ENCODE measurements around the gene MRPL51.
A peak's percentile ranks its signal among the peaks of the same experiment; 100 is the strongest.
"Not testable (repeated sequence)": the region's sequence is repeated elsewhere in the genome, so short reads cannot be mapped to it uniquely, and the experiment has no call there.

Gene MRPL51

GRCh38 chr12:6472491-6472890 is 20.6 kb downstream of the MRPL51 start:
- no peak overlapping the region for H3K9ac ChIP-seq (ENCODE audit: low read depth, low read length)
- peaks cover 4% of the 10 kb centered on the region; the same call in 1 of the 2 replicates for H3K36me3 ChIP-seq (ENCODE audit: insufficient read depth, low read depth, low read length)
- H3K27me3 ChIP-seq (ENCODE audit: insufficient read depth, low read length): peaks cover 10% of the 10 kb centered on the region; the same call in 1 of the 2 replicates
- H3K4me3 ChIP-seq (ENCODE audit: low read length): no peak overlapping the region
- peaks cover 7% of the 10 kb centered on the region; the same call in 1 of the 2 replicates for H3K4me1 ChIP-seq (ENCODE audit: insufficient read depth, low read length)
- H3K27ac ChIP-seq (ENCODE audit: low read length): no peak overlapping the region
- H3K9me3 ChIP-seq (ENCODE audit: insufficient read depth, low read depth, low read length): no peaks in the 10 kb centered on the region

DNA sequence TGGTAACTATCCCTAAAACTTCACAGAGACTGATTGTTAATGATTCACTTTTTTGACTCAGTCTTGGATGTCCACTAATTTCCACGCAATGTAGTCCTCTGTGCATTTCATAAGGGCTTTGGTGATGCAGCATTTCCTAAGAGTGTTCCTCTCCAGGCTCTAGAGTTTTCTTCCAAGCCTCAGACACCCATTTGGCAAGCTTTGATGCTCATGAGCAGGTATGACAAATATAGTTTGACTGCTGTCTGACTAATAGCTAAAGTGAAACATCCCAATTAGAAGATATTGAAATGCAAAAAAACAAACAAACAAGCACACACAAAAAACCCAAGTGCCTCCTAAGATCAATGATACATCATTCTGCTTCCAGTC is 21.1 kb downstream of the MRPL51 start:
- no peak overlapping the region for H3K4me3 ChIP-seq (ENCODE audit: low read length)
- no peaks in the 10 kb centered on the region for H3K9me3 ChIP-seq (ENCODE audit: insufficient read depth, low read depth, low read length)
- no peak overlapping the region for H3K27ac ChIP-seq (ENCODE audit: low read length)
- H3K27me3 ChIP-seq (ENCODE audit: insufficient read depth, low read length): peaks cover 10% of the 10 kb centered on the region; the same call in 1 of the 2 replicates
- peaks cover 4% of the 10 kb centered on the region; the same call in 1 of the 2 replicates for H3K36me3 ChIP-seq (ENCODE audit: insufficient read depth, low read depth, low read length)
- H3K4me1 ChIP-seq (ENCODE audit: insufficient read depth, low read length): peaks cover 7% of the 10 kb centered on the region; the same call in 1 of the 2 replicates
- H3K9ac ChIP-seq (ENCODE audit: low read depth, low read length): no peak overlapping the region

DNA sequence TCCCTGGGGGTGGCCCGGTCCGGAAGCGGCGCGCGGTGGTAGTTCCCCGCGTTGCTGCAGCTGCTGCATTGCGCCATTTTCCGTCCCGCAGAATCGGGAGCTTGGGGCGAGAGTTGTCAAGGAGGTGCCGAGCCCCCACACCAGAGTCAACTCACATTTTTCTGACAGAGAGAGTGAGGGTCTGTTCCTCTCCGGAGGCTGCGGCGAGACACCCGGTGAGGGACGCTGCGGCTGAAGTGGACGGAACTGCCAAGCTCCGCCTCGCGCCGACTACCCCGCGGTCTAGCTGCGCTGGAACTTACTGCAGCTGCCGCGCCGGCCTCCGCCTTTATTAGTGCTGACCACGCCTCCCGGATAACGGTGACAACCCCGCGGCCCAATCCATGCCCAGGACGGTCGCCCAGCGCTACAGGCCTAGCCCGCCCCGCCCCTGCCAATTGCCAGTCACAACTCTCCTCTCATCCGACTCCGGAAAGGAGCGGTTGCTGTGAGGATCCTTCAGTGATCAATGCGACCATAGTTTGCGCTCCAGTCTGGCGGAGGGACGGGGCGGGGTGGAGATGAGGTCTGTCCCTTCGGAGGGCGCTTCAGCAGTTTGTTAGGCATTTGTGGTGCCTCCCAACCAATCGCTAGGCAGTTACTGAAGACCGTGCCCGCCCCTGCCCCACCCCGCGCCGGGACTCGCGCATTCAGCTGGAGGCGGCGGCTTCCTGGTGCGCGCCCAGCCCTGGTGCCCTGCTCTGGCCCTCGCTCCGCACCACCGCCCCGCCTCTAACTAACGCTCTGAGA is 22.5 kb downstream of the MRPL51 start, which contains the start of gene VAMP1:
Gene VAMP1, minus strand, starts transcription at position 303 of the 789 bp plus-strand sequence. Its CDS starts 146 bp downstream, at position 157.
- H3K4me1 ChIP-seq (ENCODE audit: insufficient read depth, low read length): peaks cover 7% of the 10 kb centered on the region; the same call in 1 of the 2 replicates
- no peak within 1 kb of the TSS for H3K27ac ChIP-seq (ENCODE audit: low read length)
- H3K4me3 ChIP-seq (ENCODE audit: low read length): peak within 1 kb of the TSS; percentile 94
- H3K36me3 ChIP-seq (ENCODE audit: insufficient read depth, low read depth, low read length): peaks cover 7% of the 10 kb centered on the region; the same call in 1 of the 2 replicates
- peaks cover 10% of the 10 kb centered on the region; the same call in 1 of the 2 replicates for H3K27me3 ChIP-seq (ENCODE audit: insufficient read depth, low read length)
- H3K9me3 ChIP-seq (ENCODE audit: insufficient read depth, low read depth, low read length): no peaks in the 10 kb centered on the region
- H3K9ac ChIP-seq (ENCODE audit: low read depth, low read length): peak within 1 kb of the TSS; percentile 70; the same call in 1 of the 2 replicates

DNA sequence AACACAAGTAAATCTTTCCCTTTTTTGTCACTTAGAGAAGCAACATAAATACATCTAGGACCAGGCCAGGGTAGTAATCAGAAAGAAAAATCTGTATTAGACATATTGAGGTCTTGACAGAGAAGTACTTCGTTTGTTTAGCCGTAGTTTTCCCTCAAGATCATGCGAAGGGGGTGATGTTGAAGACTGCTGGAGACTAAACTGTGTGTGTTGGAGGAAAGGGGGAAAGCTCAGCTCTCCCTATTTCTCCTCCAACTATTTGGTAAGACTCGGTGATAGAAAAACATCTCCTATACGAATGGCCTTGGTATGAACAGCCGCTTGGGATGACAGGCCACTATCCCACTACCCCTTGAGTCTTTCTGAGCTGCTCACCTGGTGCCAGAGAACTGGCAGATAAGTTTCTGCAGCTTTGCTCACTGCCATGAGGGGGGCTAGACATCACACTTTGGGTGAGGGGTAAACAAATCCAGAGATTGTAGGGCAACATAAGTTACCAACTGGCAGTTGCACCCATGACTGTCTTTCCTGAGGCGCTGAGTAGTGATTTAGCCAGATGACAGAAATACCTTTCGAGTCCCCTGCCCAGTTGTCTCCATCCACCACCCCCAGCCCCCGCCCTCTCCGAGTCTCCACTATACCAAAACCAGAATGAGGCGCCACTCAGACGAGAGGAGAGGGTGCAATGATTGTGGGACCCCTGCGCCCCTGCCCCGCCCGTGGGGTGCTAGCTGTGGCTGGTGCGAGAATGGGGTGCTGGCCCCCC is 23.3 kb downstream of the MRPL51 start:
- no peak overlapping the region for H3K27ac ChIP-seq (ENCODE audit: low read length)

GRCh38 chr12:6469092-6469491 is 24.0 kb downstream of the MRPL51 start:
- Histone ChIP-seq H3K9me3 (ENCODE audit: insufficient read depth, low read depth, low read length) (no peaks in the 10 kb centered on the region), H3K4me3 (ENCODE audit: low read length) (peak overlapping the region; percentile 94; the same call in 1 of the 2 replicates), H3K27me3 (ENCODE audit: insufficient read depth, low read length) (peaks cover 10% of the 10 kb centered on the region; the same call in 1 of the 2 replicates), H3K36me3 (ENCODE audit: insufficient read depth, low read depth, low read length) (peaks cover 17% of the 10 kb centered on the region), H3K9ac (ENCODE audit: low read depth, low read length) (no peak overlapping the region), H3K27ac (ENCODE audit: low read length) (no peak overlapping the region), H3K4me1 (ENCODE audit: insufficient read depth, low read length) (peaks cover 7% of the 10 kb centered on the region; the same call in 1 of the 2 replicates)

More for the DNA sequence above, 23.3 kb downstream of the MRPL51 start:
- peaks cover 10% of the 10 kb centered on the region for H3K36me3 ChIP-seq (ENCODE audit: insufficient read depth, low read depth, low read length)
- H3K4me3 ChIP-seq (ENCODE audit: low read length): peak overlapping the region; percentile 94
- peaks cover 10% of the 10 kb centered on the region; the same call in 1 of the 2 replicates for H3K27me3 ChIP-seq (ENCODE audit: insufficient read depth, low read length)
- H3K9ac ChIP-seq (ENCODE audit: low read depth, low read length): peak overlapping the region; percentile 70; the same call in 1 of the 2 replicates
- H3K4me1 ChIP-seq (ENCODE audit: insufficient read depth, low read length): peaks cover 7% of the 10 kb centered on the region; the same call in 1 of the 2 replicates
- no peaks in the 10 kb centered on the region for H3K9me3 ChIP-seq (ENCODE audit: insufficient read depth, low read depth, low read length)

DNA sequence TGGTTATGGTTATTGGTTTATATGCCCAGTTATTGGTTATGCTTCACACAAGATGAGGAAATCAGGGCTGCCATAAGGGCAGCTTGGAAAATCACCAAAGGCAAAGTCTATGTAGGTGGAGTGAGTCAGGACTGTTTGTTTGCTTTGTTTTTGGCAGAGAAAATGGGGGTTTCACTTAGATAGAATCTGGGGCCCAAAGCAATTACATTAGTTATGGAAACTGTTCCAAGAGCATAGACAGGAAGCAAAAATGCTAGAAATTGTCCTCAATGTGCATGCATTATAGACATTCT is 24.8 kb downstream of the MRPL51 start:
- Histone ChIP-seq H3K9me3 (ENCODE audit: insufficient read depth, low read depth, low read length) (no peaks in the 10 kb centered on the region), H3K4me1 (ENCODE audit: insufficient read depth, low read length) (peaks cover 7% of the 10 kb centered on the region; the same call in 1 of the 2 replicates), H3K4me3 (ENCODE audit: low read length) (no peak overlapping the region), H3K27ac (ENCODE audit: low read length) (no peak overlapping the region), H3K9ac (ENCODE audit: low read depth, low read length) (no peak overlapping the region), H3K27me3 (ENCODE audit: insufficient read depth, low read length) (peaks cover 10% of the 10 kb centered on the region; the same call in 1 of the 2 replicates), H3K36me3 (ENCODE audit: insufficient read depth, low read depth, low read length) (peaks cover 26% of the 10 kb centered on the region)

DNA sequence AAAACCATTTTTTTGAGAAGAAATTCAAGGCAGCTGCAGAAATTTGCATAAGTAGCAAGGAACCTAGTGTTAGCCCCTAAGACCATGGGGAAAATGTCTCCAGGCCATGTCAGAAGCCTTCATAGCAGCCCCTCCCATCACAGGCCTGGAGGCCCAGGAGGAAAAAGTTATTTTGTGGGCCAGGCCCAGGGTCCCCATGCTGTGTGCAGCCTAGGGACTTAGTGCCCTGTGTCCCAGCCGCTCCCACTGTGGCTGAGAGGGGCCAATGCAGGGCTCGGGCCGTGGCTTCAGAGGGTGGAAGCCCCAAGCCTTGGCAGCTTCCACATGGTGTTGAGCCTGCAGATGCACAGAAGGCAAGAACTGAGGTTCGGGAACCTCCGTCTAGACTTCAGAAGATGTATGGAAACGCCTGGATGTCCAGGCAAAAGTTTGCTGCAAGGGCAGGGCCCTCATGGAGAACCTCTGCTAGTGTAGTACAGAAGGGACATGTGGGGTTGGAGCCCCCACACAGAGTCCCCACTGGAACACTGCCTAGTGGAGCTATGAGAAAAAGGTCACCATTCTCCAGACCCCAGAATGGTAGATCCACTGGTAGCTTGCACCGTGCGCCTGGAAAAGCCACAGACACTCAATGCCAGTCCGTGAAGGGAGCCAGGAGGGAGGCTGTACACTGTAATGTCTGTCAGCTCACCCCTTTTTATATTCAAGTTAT is 25.3 kb downstream of the MRPL51 start:
- H3K27me3 ChIP-seq (ENCODE audit: insufficient read depth, low read length); H3K9me3 ChIP-seq (ENCODE audit: insufficient read depth, low read depth, low read length); H3K27ac ChIP-seq (ENCODE audit: low read length); H3K4me3 ChIP-seq (ENCODE audit: low read length); H3K4me1 ChIP-seq (ENCODE audit: insufficient read depth, low read length); H3K9ac ChIP-seq (ENCODE audit: low read depth, low read length): not testable (repeated sequence)
- peaks cover 31% of the 10 kb centered on the region for H3K36me3 ChIP-seq (ENCODE audit: insufficient read depth, low read depth, low read length)

DNA sequence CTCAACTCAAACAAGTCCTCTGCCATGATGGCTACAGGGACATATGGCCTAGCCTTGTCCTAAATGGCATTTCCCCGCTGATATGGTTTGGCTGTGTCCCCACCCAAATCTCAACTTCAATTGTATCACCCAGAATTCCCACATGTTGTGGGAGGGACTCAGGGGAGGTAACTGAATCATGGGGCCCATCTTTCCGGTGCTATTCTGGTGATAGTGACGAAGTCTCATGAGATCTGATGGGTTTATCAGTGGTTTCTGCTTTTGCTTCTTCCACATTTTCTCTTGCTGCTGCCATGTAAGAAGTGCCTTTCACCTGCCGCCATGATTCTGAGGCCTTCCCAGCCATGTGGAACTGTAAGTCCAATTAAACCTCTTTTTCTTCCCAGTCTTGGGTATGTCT is 26.3 kb downstream of the MRPL51 start:
- not testable (repeated sequence) for H3K27me3 ChIP-seq (ENCODE audit: insufficient read depth, low read length); H3K9ac ChIP-seq (ENCODE audit: low read depth, low read length); H3K9me3 ChIP-seq (ENCODE audit: insufficient read depth, low read depth, low read length); H3K4me1 ChIP-seq (ENCODE audit: insufficient read depth, low read length); H3K27ac ChIP-seq (ENCODE audit: low read length); H3K4me3 ChIP-seq (ENCODE audit: low read length)
- peaks cover 40% of the 10 kb centered on the region for H3K36me3 ChIP-seq (ENCODE audit: insufficient read depth, low read depth, low read length)

DNA sequence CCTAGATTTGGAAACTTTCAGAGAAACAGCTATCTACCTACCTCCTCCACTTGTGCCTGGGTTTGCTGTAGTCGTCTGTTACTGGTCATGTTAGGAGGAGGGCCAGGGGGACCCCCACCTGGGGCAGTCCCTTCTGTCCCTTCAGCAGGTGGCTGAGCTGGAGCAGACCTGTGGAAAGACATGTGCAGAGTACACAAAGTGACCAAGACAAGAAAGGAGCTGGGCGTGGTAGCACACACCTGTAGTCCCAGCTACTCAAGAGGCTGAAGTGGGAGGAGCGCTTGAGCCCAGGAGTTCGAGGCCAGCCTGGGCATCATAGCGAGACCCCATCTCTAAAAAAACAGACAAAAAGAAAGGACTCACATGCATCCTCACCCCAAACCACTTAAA is 26.9 kb downstream of the MRPL51 start:
- Histone ChIP-seq H3K27ac (ENCODE audit: low read length) (no peak overlapping the region), H3K4me1 (ENCODE audit: insufficient read depth, low read length) (peaks cover 4% of the 10 kb centered on the region; the same call in 1 of the 2 replicates), H3K9ac (ENCODE audit: low read depth, low read length) (no peak overlapping the region), H3K4me3 (ENCODE audit: low read length) (no peak overlapping the region), H3K27me3 (ENCODE audit: insufficient read depth, low read length) (peaks cover 10% of the 10 kb centered on the region; the same call in 1 of the 2 replicates), H3K9me3 (ENCODE audit: insufficient read depth, low read depth, low read length) (no peaks in the 10 kb centered on the region), H3K36me3 (ENCODE audit: insufficient read depth, low read depth, low read length) (peaks cover 46% of the 10 kb centered on the region)

GRCh38 chr12:6465467-6466183 is 27.4 kb downstream of the MRPL51 start:
- Histone ChIP-seq H3K27me3 (ENCODE audit: insufficient read depth, low read length) (peaks cover 10% of the 10 kb centered on the region; the same call in 1 of the 2 replicates), H3K9me3 (ENCODE audit: insufficient read depth, low read depth, low read length) (no peaks in the 10 kb centered on the region), H3K27ac (ENCODE audit: low read length) (no peak overlapping the region), H3K9ac (ENCODE audit: low read depth, low read length) (no peak overlapping the region), H3K4me1 (ENCODE audit: insufficient read depth, low read length) (peaks cover 3% of the 10 kb centered on the region; the same call in 1 of the 2 replicates), H3K36me3 (ENCODE audit: insufficient read depth, low read depth, low read length) (peaks cover 52% of the 10 kb centered on the region), H3K4me3 (ENCODE audit: low read length) (no peak overlapping the region)
